ENCODE data around the gene CDK7.

The CDK7 gene

DNA sequence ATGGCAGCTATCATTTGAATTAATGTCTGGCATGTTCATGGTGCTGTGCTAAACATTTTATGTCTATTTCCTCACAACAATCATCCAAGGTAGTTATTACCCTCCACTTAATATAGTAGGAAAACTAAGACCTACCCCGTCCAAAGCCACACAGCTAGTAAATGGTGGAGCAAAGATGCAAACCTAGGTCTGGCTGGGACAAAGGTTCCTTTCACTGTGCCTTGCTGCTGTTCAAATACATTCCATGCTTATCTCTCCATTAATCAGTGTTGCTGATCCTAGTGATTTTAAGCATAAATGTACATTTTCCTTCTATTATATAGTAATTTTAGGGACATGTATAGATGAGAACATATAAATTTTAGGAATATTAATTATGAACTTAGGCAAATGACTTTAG, 59.2 kb downstream of the CDK7 start:
- DNase-seq (ENCODE audit: low spot score), result no peak

DNA sequence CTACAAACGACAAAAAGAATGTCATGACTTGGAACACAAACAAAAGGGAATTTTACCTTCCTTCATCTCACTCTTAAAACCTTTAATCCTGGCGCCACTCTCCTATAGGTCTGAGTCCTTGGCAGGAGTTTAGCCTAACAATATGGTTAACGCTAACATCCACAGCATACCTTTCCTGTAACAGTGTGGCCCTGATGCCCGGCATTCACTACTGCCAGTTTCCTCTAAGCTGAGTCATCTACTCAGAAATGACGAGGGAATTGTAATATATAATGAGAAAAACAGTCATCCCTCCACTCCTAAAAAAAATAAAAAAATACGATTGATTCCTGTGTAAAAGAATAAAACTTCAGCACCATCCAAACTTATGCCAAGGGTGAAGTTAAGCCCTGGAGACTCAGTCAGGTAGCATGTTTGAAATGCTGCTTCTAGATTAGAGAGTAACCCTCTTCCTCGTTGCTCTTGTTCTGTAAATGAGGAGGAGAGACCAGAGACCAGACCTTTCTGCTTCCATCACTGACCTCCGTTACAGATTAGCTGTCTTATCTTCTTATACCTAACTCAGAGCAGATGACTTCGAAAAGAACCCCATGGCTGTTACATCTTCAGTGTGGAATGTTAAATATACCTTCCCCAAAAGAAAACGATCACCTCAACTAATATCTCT, 60.5 kb downstream of the CDK7 start:
- peak; percentile 23 for DNase-seq (ENCODE audit: low spot score)

DNA sequence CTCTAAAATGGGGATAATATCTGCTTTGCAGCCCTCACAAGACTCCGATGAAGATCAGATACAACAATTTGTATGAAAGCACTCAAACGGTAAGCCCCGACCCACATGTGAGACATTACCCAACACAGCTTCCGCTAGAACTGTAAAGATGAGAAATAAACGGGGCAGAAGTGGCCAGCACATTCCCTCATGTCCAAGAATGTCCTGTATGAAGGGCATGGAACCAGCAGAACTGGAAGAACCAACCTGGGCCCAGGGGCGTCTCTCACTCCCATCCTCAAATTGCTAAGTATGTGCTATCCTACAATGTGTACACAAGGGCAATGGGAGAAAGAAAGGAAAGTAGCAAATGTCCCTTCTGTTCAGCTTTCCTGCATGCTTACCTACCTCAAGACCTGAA, 64.9 kb downstream of the CDK7 start:
- DNase-seq (ENCODE audit: low spot score), result no peak

DNA sequence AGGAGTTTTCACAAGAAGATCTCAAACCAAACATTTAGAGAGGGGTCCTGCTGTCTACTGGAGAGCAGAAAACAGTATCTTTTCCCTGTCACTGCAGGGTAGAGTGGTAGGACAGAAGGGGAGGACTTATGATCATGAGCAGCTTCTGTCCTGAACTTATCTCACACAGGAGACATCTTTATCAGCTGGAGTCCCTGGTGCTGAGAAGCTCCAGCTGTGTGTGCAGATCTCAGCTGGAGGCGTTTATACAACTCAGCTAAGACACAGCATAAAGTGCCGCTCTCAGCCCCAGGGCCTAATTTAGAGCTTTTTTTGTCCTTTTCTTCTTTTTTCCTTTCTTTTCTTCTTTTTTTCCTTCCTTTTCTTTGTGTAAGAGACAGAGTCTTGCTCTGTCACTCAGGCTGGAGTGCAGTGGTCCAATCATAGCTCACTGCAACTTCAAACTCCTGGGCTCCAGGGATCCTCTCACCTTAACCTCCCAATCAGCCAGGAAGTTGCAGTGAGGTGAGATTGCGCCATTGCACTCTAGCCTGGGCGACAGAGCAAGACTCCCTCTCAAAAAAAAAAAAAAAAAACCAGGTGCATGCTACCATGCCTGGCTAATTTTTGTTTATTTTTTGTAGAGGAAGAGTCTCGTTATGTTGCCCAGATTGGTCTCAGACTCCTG, 66.0 kb downstream of the CDK7 start:
- DNase-seq (ENCODE audit: low spot score), result no peak

GRCh38 chr5:69305512-69305911, 70.8 kb downstream of the CDK7 start:
- no peak for DNase-seq (ENCODE audit: low spot score)

DNA sequence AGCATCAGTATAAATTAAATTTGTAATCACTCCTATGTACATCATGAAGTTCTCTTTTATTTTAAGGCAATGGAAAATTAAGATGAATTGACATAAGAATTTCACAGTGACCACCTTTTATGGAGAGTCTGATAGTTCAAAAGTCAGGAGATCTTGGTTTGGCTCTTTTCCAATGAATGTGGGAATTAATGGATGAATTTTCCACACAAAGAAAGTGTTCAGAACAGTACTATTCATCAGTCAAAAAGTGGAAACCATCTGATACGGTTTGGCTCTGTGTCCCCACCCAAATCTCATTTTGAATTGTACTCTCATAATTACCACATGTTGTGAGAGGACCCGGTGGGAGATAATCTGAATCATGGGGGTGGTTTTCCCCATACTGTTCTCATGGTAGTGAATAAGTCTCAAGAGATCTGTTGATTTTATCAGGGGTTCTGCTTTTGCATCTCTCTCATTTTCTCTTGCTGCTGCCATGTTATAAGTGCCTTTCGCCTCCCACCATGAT, 73.4 kb downstream of the CDK7 start:
- no peak for DNase-seq (ENCODE audit: low spot score)

DNA sequence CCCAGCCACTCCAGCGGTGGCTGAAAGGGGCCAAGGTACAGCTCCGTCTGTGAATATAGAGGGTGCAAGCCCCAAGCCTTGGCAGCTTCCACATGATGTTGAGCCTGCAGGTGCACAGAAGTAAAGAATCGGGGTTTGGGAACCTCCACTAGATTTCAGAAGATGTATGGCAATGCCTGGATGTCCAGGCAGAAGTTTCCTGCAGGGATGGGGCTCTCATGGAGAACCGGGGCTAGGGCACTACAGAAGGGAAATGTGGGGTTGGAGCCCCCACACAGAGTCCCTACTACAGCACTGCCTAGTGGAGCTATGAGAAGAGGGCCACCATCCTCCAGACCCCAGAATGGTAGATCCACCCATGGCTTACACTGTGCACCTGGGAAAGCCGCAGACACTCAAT, 74.7 kb downstream of the CDK7 start:
- DNase-seq (ENCODE audit: low spot score), result no peak

GRCh38 chr5:69312459-69313160, 77.9 kb downstream of the CDK7 start:
- no peak for DNase-seq (ENCODE audit: low spot score)

DNA sequence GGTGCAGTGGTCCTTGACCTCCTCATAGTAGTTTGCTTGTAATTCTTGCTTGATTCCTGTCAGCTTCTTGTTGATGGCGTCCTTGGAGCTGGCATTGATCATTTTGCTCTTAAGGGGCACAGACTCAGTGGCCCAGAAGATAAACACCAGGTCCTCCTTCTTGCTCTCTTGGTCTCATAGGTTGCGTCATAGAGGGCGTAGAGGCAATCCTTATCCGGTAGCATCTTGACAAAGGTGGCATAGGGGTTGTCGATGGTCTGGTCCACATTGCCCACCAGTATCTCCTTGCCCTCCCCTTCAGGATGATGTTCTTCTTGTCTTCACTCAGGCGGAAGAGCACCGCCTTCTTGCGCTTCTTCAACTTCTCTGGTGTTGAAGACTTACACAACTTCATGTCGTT, 78.7 kb downstream of the CDK7 start:
- no peak for DNase-seq (ENCODE audit: low spot score)

- no peak for DNase-seq (ENCODE audit: low spot score)
Measured at GRCh38 chr5:69315972-69316371, 81.3 kb downstream of the CDK7 start.

- DNase-seq (ENCODE audit: low spot score), result no peak
Measured at GRCh38 chr5:69317391-69317790, 82.7 kb downstream of the CDK7 start.

- DNase-seq (ENCODE audit: low spot score), result no peak
Measured at GRCh38 chr5:69326365-69326764, 91.7 kb downstream of the CDK7 start.

All from RKO (cell line).